Small intestine (tissue), 7 donors: ENCODE data around the gene TMEM259. TPM values are rescaled to one million over a fixed set of nuclear protein-coding genes. Genes with fewer than 3 reads are reported as not detected.

ENCODE experiments used
- DNase-seq, 2 donors: peaks; one replicate each; pipeline versions ENCODE4 v3.0.0 to v3.0.0-alpha.2; 2013
- FAIRE-seq: peaks from 2 replicates; lab custom pipeline; 2012; peaks lifted over from hg19 to GRCh38; lab: Jason Lieb, UNC
- H3K27ac ChIP-seq, 3 donors: one replicate each; pipeline ENCODE4 v1.5.1; 2013; ENCODE audit warnings: low read length in 2 of 3, mild to moderate bottlenecking in 2 of 3, control low read depth in 1 of 3, inconsistent platforms in 1 of 3, low read depth in 1 of 3, moderate library complexity in 1 of 3
- H3K27me3 ChIP-seq, 3 donors: one replicate each; pipeline ENCODE4 v1.6.1; 2013; ENCODE audit warnings: low read length in 3 of 3, inconsistent platforms in 1 of 3; ENCODE audit not compliant: control insufficient read depth in 3 of 3, insufficient read depth in 3 of 3
- H3K36me3 ChIP-seq, 3 donors: one replicate each; pipeline ENCODE4 v1.6.1; 2013; ENCODE audit warnings: low read length in 3 of 3, inconsistent platforms in 1 of 3, low read depth in 1 of 3, mild to moderate bottlenecking in 1 of 3, moderate library complexity in 1 of 3; ENCODE audit not compliant: control insufficient read depth in 3 of 3, insufficient read depth in 2 of 3
- H3K4me1 ChIP-seq, 3 donors: one replicate each; pipeline ENCODE4 v1.6.1; 2013; ENCODE audit warnings: low read length in 2 of 3, inconsistent platforms in 1 of 3, low read depth in 1 of 3, mild to moderate bottlenecking in 1 of 3, moderate library complexity in 1 of 3; ENCODE audit not compliant: control insufficient read depth in 3 of 3, insufficient read depth in 2 of 3
- H3K4me3 ChIP-seq, 3 donors: one replicate each; pipeline ENCODE4 v1.5.1; 2013; ENCODE audit warnings: low read length in 3 of 3, control low read depth in 1 of 3, inconsistent platforms in 1 of 3, low read depth in 1 of 3, mild to moderate bottlenecking in 1 of 3, moderate library complexity in 1 of 3
- H3K9me3 ChIP-seq, 2 donors: one replicate each; pipeline ENCODE4 v1.6.1; 2013; ENCODE audit warnings: low read depth in 1 of 2, low read length in 1 of 2; ENCODE audit not compliant: control insufficient read depth in 2 of 2, insufficient read depth in 1 of 2
- WGBS, 3 donors: extraction: QIAGEN DNeasy Blood & Tissue Kit; methylation state at CpG; one replicate each; pipeline ENCODE4 v1.1.7; 2013; 5-methylcytosine and 5-hydroxymethylcytosine counted together
- polyA plus RNA-seq, 4 donors: library from polyadenylated mRNA; stranded (reverse) in 3 of 4; unstranded in 1 of 4; fragments of 200-250 nt in 3 of 4; fragments of 120-200 nt in 1 of 4; gene quantifications; one replicate each; pipeline versions ENCODE4 v1.2.1 to v1.2.3, GENCODE V29; 2013
- donor health status: healthy with polysubstance abuse.
- donor health status: control.
- donor health status: control.
- donor health status: Bipolar disorder and iron deficiency.
- donor health status: healthy.

Gene TMEM259
- polyA plus RNA-seq, 4 donors: 123 to 313 (median 186) TPM

- FAIRE-seq: no peak
- no peak overlapping the region for H3K4me3 ChIP-seq
- H3K9me3 ChIP-seq: no peaks in the 10 kb centered on the region
- WGBS, 3 donors: 40 to 67% (median 54%) methylated on average over 10 of the region's 10 CpGs
- peaks cover 0 to 10% (median 8%) of the 10 kb centered on the region in 3 donors for H3K4me1 ChIP-seq
- peaks cover 0 to 3% (median 0%) of the 10 kb centered on the region in 3 donors for H3K36me3 ChIP-seq
- DNase-seq: peak in 1 of 2 donors; percentile 59
- H3K27me3 ChIP-seq: no peaks in the 10 kb centered on the region
- no peak overlapping the region for H3K27ac ChIP-seq
Measured at GRCh38 chr19:1045247-1045603, 24.3 kb upstream of the TMEM259 start.

- Histone ChIP-seq H3K27me3 (no peaks in the 10 kb centered on the region), H3K36me3 (peaks cover 0 to 14% (median 0%) of the 10 kb centered on the region in 3 donors), H3K27ac (no peak overlapping the region), H3K4me1 (peaks cover 0 to 24% (median 8%) of the 10 kb centered on the region in 3 donors), H3K9me3 (no peaks in the 10 kb centered on the region), H3K4me3 (no peak overlapping the region)
- FAIRE-seq (no peak), DNase-seq (no peak)
- WGBS, 3 donors: 27 to 60% (median 44%) methylated on average over 20 to 23 of the region's 23 CpGs
Measured at GRCh38 chr19:1042689-1043511, 22.0 kb upstream of the TMEM259 start.

- FAIRE-seq: no peak
- no peaks in the 10 kb centered on the region for H3K9me3 ChIP-seq
- peak overlapping the region in 1 of 3 donors; percentile 22 for H3K4me3 ChIP-seq
- H3K27me3 ChIP-seq: no peaks in the 10 kb centered on the region
- DNase-seq: peak in 1 of 2 donors; percentile 84
- WGBS, 3 donors: 27 to 65% (median 34%) methylated on average over 28 to 43 of the region's 43 CpGs
- peak overlapping the region in 1 of 3 donors; percentile 38 for H3K27ac ChIP-seq
- H3K36me3 ChIP-seq: peaks cover 0 to 20% (median 0%) of the 10 kb centered on the region in 3 donors
- H3K4me1 ChIP-seq: peaks cover 0 to 25% (median 8%) of the 10 kb centered on the region in 3 donors
Measured at GRCh38 chr19:1041835-1042685, 21.1 kb upstream of the TMEM259 start.

- Histone ChIP-seq H3K4me1 (peaks cover 0 to 25% (median 8%) of the 10 kb centered on the region in 3 donors), H3K27ac (no peak overlapping the region), H3K9me3 (no peaks in the 10 kb centered on the region), H3K27me3 (no peaks in the 10 kb centered on the region), H3K4me3 (peak overlapping the region in 1 of 3 donors; percentile 6), H3K36me3 (peaks cover 0 to 25% (median 0%) of the 10 kb centered on the region in 3 donors)
- no peak for DNase-seq
- FAIRE-seq: no peak
- 12 to 30% (median 25%) methylated on average over 25 to 26 of the region's 26 CpGs for WGBS, 3 donors
Measured at GRCh38 chr19:1041272-1041834, 20.4 kb upstream of the TMEM259 start.

GRCh38 chr19:1040476-1041271, 19.8 kb upstream of the TMEM259 start:
- Histone ChIP-seq H3K4me3 (peak overlapping the region; percentile 22 to 62 (median 43)), H3K9me3 (no peaks in the 10 kb centered on the region), H3K27ac (peak overlapping the region in 2 of 3 donors; percentile 15 to 47), H3K4me1 (peaks cover 0 to 25% (median 8%) of the 10 kb centered on the region in 3 donors), H3K27me3 (no peaks in the 10 kb centered on the region), H3K36me3 (peaks cover 0 to 32% (median 0%) of the 10 kb centered on the region in 3 donors)
- 1 to 2% (median 2%) methylated on average over 27 of the region's 27 CpGs for WGBS, 3 donors
- FAIRE-seq (no peak), DNase-seq (peak; percentile 89 to 94)

- H3K9me3 ChIP-seq: no peaks in the 10 kb centered on the region
- H3K4me3 ChIP-seq: peak within 1 kb of the TSS; percentile 22 to 62 (median 43)
- FAIRE-seq (no peak), DNase-seq (peak; percentile 97 to 99)
- H3K27me3 ChIP-seq: no peaks in the 10 kb centered on the region
- H3K4me1 ChIP-seq: peaks cover 0 to 25% (median 8%) of the 10 kb centered on the region in 3 donors
- peaks cover 0 to 32% (median 0%) of the 10 kb centered on the region in 3 donors for H3K36me3 ChIP-seq
- peak within 1 kb of the TSS in 2 of 3 donors; percentile 15 to 47 for H3K27ac ChIP-seq
- WGBS, 3 donors: 2% methylated on average over 53 to 56 of the region's 56 CpGs
Measured at GRCh38 chr19:1039646-1040475, 18.9 kb upstream of the TMEM259 start, which contains the start of gene ABCA7. ABCA7 (plus strand) TSS chr19:1040107; CDS start chr19:1041362, 1,255 bp downstream.
